Measurements from ENCODE around the gene TNFRSF13B. TPM values are rescaled to one million over a fixed set of nuclear protein-coding genes. Genes with fewer than 3 reads are reported as not detected.
"Not testable (repeated sequence)": the region's sequence is repeated elsewhere in the genome, so short reads cannot be mapped to it uniquely, and the experiment has no call there.

Gene TNFRSF13B
- total RNA-seq, 1 donor, result not detected

- DNase-seq (ENCODE audit: low read depth), result no peak
- H3K4me3 ChIP-seq (ENCODE audit: low read depth, low read length), result no peak overlapping the region
- no peak for TF ChIP-seq CTCF (IDR thresholded peaks at IDR 0.05; ENCODE audit: insufficient read depth, low read depth, low read length)
Measured at GRCh38 chr17:17018021-17018441, 46.1 kb upstream of the TNFRSF13B start.

GRCh38 chr17:17017343-17018014, 45.6 kb upstream of the TNFRSF13B start:
- DNase-seq (ENCODE audit: low read depth), result no peak
- no peak for TF ChIP-seq CTCF (IDR thresholded peaks at IDR 0.05; ENCODE audit: insufficient read depth, low read depth, low read length)
- no peak overlapping the region for H3K4me3 ChIP-seq (ENCODE audit: low read depth, low read length)

GRCh38 chr17:17016199-17017197, 44.6 kb upstream of the TNFRSF13B start:
- not testable (repeated sequence) for H3K4me3 ChIP-seq (ENCODE audit: low read depth, low read length); DNase-seq (ENCODE audit: low read depth)

GRCh38 chr17:17015230-17015629, 43.3 kb upstream of the TNFRSF13B start:
- TF ChIP-seq CTCF (IDR thresholded peaks at IDR 0.05; ENCODE audit: insufficient read depth, low read depth, low read length), result no peak
- no peak for DNase-seq (ENCODE audit: low read depth)
- H3K4me3 ChIP-seq (ENCODE audit: low read depth, low read length), result no peak overlapping the region

GRCh38 chr17:17014748-17015124, 42.8 kb upstream of the TNFRSF13B start:
- not testable (repeated sequence) for DNase-seq (ENCODE audit: low read depth); H3K4me3 ChIP-seq (ENCODE audit: low read depth, low read length)

- DNase-seq (ENCODE audit: low read depth); H3K4me3 ChIP-seq (ENCODE audit: low read depth, low read length): not testable (repeated sequence)
Measured at GRCh38 chr17:17013828-17014747, 42.2 kb upstream of the TNFRSF13B start.

- DNase-seq (ENCODE audit: low read depth), result peak; percentile 96
- not testable (repeated sequence) for H3K4me3 ChIP-seq (ENCODE audit: low read depth, low read length)
Measured at GRCh38 chr17:17011043-17011907, 39.4 kb upstream of the TNFRSF13B start.

GRCh38 chr17:17010545-17011034, 38.7 kb upstream of the TNFRSF13B start:
- H3K4me3 ChIP-seq (ENCODE audit: low read depth, low read length); DNase-seq (ENCODE audit: low read depth): not testable (repeated sequence)

GRCh38 chr17:17009972-17010371, 38.1 kb upstream of the TNFRSF13B start:
- peak; percentile 21 for DNase-seq (ENCODE audit: low read depth)
- H3K4me3 ChIP-seq (ENCODE audit: low read depth, low read length), result not testable (repeated sequence)

- not testable (repeated sequence) for DNase-seq (ENCODE audit: low read depth); H3K4me3 ChIP-seq (ENCODE audit: low read depth, low read length)
Measured at GRCh38 chr17:17008621-17009397, 36.9 kb upstream of the TNFRSF13B start.

- not testable (repeated sequence) for DNase-seq (ENCODE audit: low read depth); H3K4me3 ChIP-seq (ENCODE audit: low read depth, low read length)
Measured at GRCh38 chr17:17007891-17008290, 36.0 kb upstream of the TNFRSF13B start.

GRCh38 chr17:17004997-17005614, 33.2 kb upstream of the TNFRSF13B start:
- DNase-seq (ENCODE audit: low read depth); H3K4me3 ChIP-seq (ENCODE audit: low read depth, low read length): not testable (repeated sequence)

Data from fibroblast of villous mesenchyme (primary cell).